ENCODE data around the gene DNAJB6.

GRCh38 chr7:157412491-157413180 lies 75.8 kb downstream of the DNAJB6 start:
- TF ChIP-seq ZNF274 (IDR thresholded peaks at IDR 0.05; ENCODE audit: low read depth, low read length) (no peak), CTCF (IDR thresholded peaks at IDR 0.05 in 2 of 3, conservative IDR thresholded peaks at IDR 0.05 in 1 of 3; ENCODE audit: borderline replicate concordance in 1 of 3, insufficient read depth in 1 of 3, low read depth in 2 of 3, low read length in 2 of 3) (no peak), POLR2A (IDR thresholded peaks at IDR 0.05; ENCODE audit: borderline replicate concordance, extremely low read depth, insufficient read depth, insufficient read length) (no peak), REST (IDR thresholded peaks at IDR 0.05; ENCODE audit: low read depth) (no peak), YY1 (IDR thresholded peaks at IDR 0.05; ENCODE audit: extremely low read depth, insufficient replicate concordance, low read depth, low read length) (no peak), RAD21 (IDR thresholded peaks at IDR 0.05; ENCODE audit: low read depth) (no peak), SIN3A (IDR thresholded peaks at IDR 0.05; ENCODE audit: low read depth) (no peak), POLR2AphosphoS5 (IDR thresholded peaks at IDR 0.05; ENCODE audit: low read depth, low read length) (no peak), EZH2 (IDR thresholded peaks at IDR 0.05) (no peak), ZFX (IDR thresholded peaks at IDR 0.05) (no peak), FOSL1 (IDR thresholded peaks at IDR 0.05; ENCODE audit: low read depth) (no peak), ATF3 (IDR thresholded peaks at IDR 0.05) (no peak), CBX3 (IDR thresholded peaks at IDR 0.05; ENCODE audit: low read depth) (no peak), MAX (IDR thresholded peaks at IDR 0.05) (no peak)
